Measurements from ENCODE around the gene KCNK10.

The KCNK10 gene

DNA sequence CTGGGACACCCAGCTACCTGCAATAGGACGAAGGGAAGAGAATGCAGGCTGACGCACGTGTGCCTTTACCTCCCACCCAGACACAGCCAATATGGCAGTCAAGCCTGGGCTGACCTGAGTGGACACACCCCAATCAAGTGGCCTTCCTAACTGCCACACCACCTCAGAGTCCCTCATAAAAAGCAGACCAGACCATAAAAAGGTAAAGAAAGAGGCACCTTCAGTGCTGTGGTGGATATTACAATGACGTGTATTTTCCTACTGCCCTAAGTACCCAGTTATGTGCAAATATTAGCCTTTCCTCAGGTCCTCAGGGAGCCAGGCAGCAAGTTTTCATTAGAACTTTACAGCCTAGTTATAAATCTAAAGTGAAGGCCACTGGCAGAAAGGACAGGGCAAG lies 75.8 kb downstream of the KCNK10 start:
- TF ChIP-seq, protein P1, sequence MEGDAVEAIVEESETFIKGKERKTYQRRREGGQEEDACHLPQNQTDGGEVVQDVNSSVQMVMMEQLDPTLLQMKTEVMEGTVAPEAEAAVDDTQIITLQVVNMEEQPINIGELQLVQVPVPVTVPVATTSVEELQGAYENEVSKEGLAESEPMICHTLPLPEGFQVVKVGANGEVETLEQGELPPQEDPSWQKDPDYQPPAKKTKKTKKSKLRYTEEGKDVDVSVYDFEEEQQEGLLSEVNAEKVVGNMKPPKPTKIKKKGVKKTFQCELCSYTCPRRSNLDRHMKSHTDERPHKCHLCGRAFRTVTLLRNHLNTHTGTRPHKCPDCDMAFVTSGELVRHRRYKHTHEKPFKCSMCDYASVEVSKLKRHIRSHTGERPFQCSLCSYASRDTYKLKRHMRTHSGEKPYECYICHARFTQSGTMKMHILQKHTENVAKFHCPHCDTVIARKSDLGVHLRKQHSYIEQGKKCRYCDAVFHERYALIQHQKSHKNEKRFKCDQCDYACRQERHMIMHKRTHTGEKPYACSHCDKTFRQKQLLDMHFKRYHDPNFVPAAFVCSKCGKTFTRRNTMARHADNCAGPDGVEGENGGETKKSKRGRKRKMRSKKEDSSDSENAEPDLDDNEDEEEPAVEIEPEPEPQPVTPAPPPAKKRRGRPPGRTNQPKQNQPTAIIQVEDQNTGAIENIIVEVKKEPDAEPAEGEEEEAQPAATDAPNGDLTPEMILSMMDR (IDR thresholded peaks at IDR 0.05): no peak
- no peak overlapping the region for H3K4me3 ChIP-seq
- H3K27ac ChIP-seq: no peak overlapping the region
- no peak for DNase-seq (ENCODE audit: low spot score)

DNA sequence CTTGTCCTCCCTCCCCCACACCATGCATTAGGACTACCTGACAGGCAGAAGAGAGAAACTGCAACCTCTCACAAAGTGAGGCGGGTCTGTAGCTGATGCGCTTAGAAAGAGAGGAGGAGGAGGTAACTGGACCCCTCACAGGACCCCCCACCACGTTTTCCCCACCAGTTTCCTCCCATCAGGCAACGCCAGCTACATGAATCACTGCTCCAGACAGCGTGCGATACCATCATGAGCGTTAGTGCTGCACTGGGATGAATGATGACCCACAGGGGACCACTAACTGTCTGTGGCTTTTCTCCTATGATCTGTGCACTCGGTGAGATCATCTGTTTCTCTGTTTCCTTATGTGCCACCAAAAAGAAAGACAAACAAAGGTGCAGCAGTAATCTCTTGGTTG lies 77.7 kb downstream of the KCNK10 start:
- TF ChIP-seq, protein P1 (IDR thresholded peaks at IDR 0.05): no peak
- no peak overlapping the region for H3K27ac ChIP-seq
- H3K4me3 ChIP-seq: no peak overlapping the region
- no peak for DNase-seq (ENCODE audit: low spot score)

DNA sequence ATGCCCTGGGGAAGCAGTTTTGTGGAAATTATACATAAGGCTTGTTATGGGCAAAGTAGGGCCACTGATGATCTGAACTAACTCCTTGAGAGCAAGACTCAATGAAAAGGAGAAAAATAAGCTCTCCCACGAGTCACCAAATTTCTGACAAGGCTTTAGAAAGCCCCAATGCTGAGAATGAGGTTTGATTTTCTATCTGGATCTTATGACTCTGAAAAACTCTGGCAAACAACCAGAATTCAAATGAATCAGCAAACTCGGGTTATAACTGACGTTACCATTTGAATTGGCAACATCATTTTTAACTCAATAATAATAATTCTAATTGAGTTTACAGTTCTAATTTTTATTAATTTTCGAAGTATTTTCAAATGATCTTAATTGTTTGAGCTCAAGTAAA lies 79.1 kb downstream of the KCNK10 start:
- H3K4me3 ChIP-seq: no peak overlapping the region
- no peak for DNase-seq (ENCODE audit: low spot score)

DNA sequence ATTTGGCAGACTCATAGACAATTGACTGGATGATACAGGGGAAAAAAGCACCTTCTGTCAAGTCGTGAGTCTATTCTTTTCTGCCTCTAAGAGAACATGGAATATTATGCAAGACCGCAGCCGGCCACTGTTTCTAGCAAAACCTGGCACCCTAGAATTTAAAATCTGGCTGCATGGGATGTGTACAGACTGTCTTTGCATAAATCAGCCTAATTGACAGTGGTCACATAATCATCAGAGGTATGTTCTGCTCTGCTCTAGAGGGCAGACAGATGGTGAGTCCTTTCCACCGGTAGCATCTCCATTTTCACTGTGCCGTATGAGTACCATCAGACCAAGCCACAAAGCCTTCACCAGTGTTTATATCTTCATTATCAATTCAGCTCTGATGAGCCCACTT lies 80.6 kb downstream of the KCNK10 start:
- H3K4me3 ChIP-seq: no peak overlapping the region
- TF ChIP-seq, protein P1 (IDR thresholded peaks at IDR 0.05): no peak
- H3K27ac ChIP-seq: no peak overlapping the region
- no peak for DNase-seq (ENCODE audit: low spot score)

More for the DNA sequence above, 79.1 kb downstream of the KCNK10 start:
- no peak overlapping the region for H3K27ac ChIP-seq
- TF ChIP-seq, protein P1 (IDR thresholded peaks at IDR 0.05): no peak

DNA sequence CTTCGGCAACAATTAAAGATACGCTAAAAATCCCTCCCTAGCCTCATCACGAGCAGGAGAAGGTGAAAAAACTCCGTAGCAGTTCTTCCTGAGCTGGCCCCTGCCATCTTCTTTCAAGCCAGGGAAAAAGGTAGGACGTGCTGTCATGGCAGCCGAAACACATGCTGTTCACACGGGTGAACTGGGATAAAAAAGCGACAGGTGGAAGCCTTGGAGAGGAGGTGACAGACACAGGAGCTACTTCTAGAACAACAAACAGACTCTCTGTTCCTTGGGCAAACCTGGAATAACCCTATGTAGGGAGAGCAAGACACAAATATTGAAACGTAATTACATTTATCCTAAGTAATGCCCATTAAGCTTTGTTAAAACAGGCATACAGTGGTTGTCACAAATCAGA lies 81.3 kb downstream of the KCNK10 start:
- TF ChIP-seq, protein P1 (IDR thresholded peaks at IDR 0.05): no peak
- Histone ChIP-seq H3K27ac (no peak overlapping the region), H3K4me3 (no peak overlapping the region)
- DNase-seq (ENCODE audit: low spot score): no peak

DNA sequence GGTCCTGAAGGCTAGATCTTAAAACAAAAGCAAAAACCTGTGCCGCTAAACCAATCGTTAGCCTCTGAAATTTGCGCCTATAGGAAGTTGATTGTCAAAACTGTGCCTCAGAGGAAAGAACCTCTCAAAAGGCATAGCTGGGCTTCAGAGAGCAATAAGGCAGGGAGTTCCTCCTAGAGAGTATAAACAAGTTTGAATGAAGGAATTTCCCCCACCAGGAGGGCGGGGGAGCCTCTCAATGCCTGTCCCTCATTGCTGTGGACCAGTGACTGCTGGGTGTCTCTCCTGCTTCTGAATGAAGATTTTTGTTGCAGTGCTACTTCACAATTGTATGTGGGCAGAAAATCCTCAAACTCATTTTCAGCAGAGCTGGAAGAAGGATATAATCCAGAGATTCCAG lies 88.6 kb downstream of the KCNK10 start:
- TF ChIP-seq, protein P1 (IDR thresholded peaks at IDR 0.05): no peak
- no peak for DNase-seq (ENCODE audit: low spot score)
- no peak overlapping the region for H3K27ac ChIP-seq
- no peak overlapping the region for H3K4me3 ChIP-seq

DNA sequence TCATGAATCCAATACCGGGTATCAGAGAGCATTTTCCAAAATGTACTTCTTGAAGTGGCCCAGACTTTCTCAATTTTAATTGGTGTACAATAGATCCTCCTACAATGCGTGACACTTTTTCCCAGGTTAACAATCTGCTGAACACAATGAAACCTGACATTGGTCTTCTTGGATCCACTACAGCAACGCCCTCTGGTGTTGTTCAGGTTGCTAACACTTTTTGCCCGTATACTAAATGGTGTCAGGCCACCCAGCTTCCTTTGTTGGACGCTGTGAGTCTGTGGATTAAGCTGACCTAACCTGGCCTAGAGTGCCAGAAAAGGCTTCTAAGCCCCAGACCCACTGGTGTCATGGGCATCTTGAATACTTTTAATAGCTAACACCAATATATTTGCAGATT lies 89.2 kb downstream of the KCNK10 start:
- TF ChIP-seq, protein P1 (IDR thresholded peaks at IDR 0.05): no peak
- no peak for DNase-seq (ENCODE audit: low spot score)
- no peak overlapping the region for H3K27ac ChIP-seq
- H3K4me3 ChIP-seq: no peak overlapping the region

All from coronary artery (tissue), 2 donors.